ENCODE results near the gene MED22.
A peak's percentile ranks its signal among the peaks of the same experiment; 100 is the strongest.
"Not testable (repeated sequence)": the region's sequence is repeated elsewhere in the genome, so short reads cannot be mapped to it uniquely, and the experiment has no call there.

MED22 gene

GRCh38 chr9:133339641-133340040 is 8.3 kb downstream of the MED22 start:
- no peak for DNase-seq (ENCODE audit: low read depth in 3 of 3, low spot score in 1 of 3)

- DNase-seq (ENCODE audit: low read depth in 3 of 3, low spot score in 1 of 3) = peak; percentile 76 to 89 (median 85)
Observed at GRCh38 chr9:133335924-133336811, 11.8 kb downstream of the MED22 start, which contains the start of gene SURF6. Gene SURF6 (minus strand): TSS chr9:133336188. CDS start chr9:133336132, 56 bp downstream.

DNA sequence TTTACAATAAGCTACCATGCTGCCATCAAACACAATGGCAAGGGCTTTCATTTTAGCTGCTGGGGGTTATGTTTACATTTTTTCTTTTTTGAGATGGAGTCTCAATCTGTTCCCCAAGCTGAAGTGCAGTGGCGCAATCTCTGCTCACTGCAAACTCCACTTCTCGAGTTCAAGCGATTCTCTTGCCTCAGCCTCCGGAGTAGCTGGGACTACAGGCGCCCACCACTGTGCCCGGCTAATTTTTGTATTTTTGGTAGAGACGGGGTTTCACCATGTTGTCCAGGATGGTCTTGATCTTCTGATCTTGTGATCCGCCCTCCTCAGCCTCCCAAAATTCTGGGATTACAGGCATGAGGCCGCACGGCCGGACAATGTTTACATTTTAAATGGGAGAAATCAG is 13.0 kb downstream of the MED22 start:
- not testable (repeated sequence) for DNase-seq (ENCODE audit: low read depth in 3 of 3, low spot score in 1 of 3)

GRCh38 chr9:133334161-133334560 is 13.8 kb downstream of the MED22 start:
- DNase-seq (ENCODE audit: low read depth in 3 of 3, low spot score in 1 of 3) = no peak

- no peak for DNase-seq (ENCODE audit: low read depth in 3 of 3, low spot score in 1 of 3)
Observed at GRCh38 chr9:133333566-133333965, 14.4 kb downstream of the MED22 start.

- DNase-seq (ENCODE audit: low read depth in 3 of 3, low spot score in 1 of 3) = no peak
Observed at GRCh38 chr9:133333011-133333410, 14.9 kb downstream of the MED22 start.

- DNase-seq (ENCODE audit: low read depth in 3 of 3, low spot score in 1 of 3) = no peak
Observed at GRCh38 chr9:133332381-133332730, 15.6 kb downstream of the MED22 start.

DNA sequence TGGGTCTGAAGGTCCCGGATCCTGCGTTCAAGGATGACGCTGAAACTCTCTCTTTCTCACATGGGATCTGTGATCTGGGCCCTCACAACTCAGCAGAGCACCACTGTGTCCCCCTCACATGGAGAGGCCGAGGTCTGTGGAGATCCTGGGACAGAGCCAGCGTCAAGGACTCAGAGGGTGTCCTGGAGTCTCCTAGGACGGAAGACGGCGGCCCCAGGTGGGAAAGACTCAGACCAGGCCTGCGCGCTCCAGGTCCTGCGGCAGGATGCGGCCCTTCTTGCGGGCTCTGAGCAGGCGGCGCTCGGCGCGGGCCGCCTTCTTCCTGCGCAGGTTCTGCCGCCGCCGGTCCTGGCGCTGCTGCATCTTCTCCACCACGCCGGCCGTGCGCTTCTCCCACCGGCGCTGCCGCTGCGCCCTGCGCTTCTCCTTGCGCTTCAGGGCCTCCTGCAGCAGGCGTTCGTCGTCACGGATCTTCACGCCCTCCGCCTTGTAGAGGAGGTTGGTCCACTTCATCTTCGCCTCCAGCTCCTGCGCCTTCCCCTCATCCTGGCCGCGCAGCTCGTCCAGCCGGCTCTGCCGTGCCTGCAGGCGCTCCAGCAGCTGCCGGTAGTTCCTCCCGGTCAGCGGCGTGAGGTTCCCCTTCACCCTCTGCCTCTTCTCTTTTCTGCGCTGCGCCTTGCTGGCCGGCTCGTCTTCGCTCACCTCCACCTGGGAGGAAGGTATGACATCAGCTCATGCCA is 16.1 kb downstream of the MED22 start:
- no peak for DNase-seq (ENCODE audit: low read depth in 3 of 3, low spot score in 1 of 3)

DNA sequence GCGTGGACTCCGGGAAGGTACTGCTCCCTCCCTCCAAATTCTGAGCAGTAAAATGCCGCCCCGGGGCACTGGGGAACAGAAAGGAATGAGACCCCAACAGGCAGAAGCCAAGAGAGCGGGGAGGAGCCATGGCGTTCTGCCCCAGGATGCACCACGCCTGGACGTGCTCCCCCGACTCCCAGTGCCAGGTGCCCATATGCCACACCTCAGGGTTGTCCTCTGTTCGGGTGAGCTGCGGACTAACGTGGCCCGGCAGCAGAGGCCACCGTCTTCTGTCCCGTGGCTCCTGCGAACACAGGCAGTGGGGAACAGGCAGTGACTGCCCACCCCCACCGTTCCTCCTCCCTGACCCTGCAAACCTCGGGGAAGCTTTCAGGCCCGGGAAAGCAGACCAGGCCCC is 16.7 kb downstream of the MED22 start:
- no peak for DNase-seq (ENCODE audit: low read depth in 3 of 3, low spot score in 1 of 3)

- not testable (repeated sequence) for DNase-seq (ENCODE audit: low read depth in 3 of 3, low spot score in 1 of 3)
Observed at GRCh38 chr9:133329306-133330156, 18.4 kb downstream of the MED22 start.

DNA sequence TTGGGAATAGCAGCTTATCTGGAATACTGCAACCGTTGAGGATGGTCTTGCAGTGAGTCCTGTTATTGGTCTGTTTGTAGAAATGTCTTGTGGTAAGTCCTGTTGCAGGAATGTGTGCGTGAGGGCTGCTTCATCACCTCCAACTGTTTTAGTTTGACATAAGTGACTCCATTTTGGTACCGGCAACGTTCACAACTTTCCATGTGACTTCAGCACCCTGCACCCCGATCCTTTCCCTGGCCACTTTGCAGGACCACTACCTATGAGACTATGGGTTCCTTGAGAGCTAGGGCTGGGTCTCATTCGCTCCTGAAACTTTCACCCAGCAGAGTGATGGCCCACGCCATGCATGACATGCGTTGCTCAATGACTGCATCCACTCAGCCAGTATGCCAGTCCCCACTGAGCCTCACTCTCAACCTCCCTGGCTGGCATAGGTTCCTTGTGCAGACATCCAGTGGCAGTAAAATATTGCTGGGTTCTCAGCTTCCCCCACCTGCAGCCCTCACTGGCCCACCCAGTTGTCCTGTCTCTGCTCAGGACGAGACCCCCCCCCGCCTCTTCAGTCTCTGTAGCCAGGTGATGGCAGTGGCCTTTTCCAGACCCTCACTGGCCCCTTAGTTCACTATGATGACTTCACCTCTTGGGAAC is 20.0 kb downstream of the MED22 start:
- no peak for DNase-seq (ENCODE audit: low read depth in 3 of 3, low spot score in 1 of 3)

GRCh38 chr9:133327021-133327420 is 20.9 kb downstream of the MED22 start:
- not testable (repeated sequence) for DNase-seq (ENCODE audit: low read depth in 3 of 3, low spot score in 1 of 3)

GRCh38 chr9:133323991-133324703 is 23.8 kb downstream of the MED22 start:
- DNase-seq (ENCODE audit: low read depth in 3 of 3, low spot score in 1 of 3) = no peak

DNA sequence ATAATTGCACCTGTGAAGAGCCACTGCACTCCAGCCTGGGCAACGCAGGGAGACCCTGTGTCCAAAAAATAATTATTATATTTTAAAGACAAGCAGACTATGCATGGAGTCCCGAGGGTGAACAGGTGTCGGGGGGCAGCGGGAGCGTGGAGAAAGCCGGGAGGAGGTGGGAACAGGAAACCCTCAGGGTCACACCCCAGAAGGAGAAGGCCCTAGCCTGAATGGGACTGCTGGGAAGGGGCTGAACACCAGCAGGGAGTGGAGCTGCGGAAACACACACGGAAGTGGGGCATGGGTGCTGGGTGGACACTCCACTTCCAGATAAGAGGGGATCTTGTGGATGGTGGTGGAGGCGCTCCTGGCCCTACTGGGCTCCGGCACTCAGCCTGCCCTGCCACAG is 24.7 kb downstream of the MED22 start:
- no peak for DNase-seq (ENCODE audit: low read depth in 3 of 3, low spot score in 1 of 3)

DNA sequence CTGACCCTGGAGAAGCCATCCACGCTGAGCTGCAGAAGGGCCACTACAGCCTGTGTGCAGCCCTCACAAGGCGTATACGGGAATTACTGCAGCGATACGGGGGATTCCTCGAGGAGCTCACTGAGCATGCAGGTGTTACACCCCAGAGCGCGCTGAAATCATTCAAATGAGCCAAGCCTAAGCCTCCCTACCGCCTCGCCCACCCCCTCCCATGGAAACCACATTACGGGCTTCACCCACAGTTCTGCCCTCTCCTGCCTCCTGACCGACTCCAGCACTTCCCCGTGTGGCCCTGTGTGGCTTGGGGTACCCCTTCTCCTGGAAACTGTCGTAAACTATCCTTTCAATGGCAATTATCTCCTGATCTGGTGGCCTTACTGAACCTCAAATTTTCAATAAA is 25.2 kb downstream of the MED22 start:
- no peak for DNase-seq (ENCODE audit: low read depth in 3 of 3, low spot score in 1 of 3)

- no peak for DNase-seq (ENCODE audit: low read depth in 3 of 3, low spot score in 1 of 3)
Observed at GRCh38 chr9:133321411-133321935, 26.5 kb downstream of the MED22 start.

DNA sequence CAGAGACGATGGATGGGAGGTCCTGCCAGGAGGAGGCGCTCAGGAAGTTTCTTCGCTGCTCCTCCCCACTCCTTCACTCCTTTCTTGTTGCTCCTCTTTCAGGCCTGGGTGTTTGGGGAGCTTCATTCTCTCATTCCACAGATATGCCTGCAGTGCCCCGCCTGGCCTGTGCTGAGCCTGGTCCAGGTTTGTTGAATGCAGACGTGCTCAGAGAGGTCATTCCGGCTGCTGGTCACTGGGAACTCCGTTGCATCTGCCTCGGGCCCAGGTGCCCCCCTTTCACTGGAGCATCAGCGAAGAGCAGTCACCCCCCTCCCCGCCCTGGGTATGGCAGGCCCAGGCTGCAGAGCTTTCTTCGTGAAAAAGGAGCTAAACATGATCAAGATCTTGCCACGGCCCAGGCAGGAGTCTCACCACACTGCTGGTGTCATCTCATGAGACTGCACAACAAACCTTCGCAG is 27.5 kb downstream of the MED22 start:
- no peak for DNase-seq (ENCODE audit: low read depth in 3 of 3, low spot score in 1 of 3)

DNA sequence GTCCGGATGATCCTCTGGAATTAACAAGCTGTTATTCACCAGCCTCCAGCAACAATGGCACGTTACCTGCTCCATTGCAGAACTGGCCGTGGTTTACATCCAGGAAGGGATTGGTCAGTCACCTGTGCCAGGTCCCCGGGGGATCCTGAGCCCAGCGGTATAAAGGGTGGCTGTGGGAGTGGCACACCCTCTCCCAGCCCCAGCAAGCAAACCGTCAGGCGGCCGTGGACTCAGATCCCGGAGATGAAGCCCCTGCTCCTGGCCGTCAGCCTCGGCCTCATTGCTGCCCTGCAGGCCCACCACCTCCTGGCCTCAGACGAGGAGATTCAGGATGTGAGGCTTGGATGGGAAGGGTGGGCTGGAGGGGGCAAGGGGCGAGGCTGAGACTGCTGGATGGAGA is 30.4 kb downstream of the MED22 start:
- DNase-seq (ENCODE audit: low read depth in 3 of 3, low spot score in 1 of 3) = not testable (repeated sequence)

DNA sequence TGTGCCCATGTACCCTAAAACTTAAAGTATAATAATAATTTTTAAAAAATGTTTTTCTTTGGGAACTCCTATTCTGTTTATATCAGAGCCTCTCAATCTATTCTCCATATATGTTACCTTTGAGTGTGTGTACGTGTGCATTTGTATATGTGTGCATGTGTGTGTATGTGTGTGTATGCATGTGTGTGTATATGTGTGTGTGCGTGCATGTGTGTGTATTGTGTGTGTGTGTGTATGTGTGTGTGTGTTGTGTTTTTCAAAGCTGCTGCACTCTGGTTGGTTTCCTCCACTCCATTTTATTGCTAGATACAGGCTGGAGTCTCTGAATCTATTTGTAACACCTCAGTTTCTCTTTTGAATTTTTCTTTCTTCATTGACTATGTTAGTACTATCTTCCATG is 31.9 kb downstream of the MED22 start:
- DNase-seq (ENCODE audit: low read depth in 3 of 3, low spot score in 1 of 3) = no peak

DNA sequence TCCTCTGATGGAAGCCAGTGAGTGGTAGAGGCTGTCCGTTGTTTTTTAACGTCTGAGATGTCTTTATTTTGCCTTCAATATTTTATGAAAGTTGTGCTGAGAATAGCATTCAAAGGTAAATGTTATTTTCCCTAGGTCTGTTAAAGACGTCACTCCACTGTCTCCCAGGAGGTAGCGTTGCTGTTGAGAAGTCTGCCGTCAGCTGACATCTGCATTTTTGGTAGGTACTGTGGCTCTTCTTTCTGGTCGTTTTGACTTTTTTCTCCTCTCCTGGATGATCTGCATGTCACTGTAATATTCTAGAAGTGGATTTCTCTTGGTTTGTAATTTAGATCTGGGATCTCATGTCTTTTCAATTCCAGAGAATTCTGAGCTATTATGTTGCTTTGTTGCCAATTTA is 38.3 kb downstream of the MED22 start:
- no peak for DNase-seq (ENCODE audit: low read depth in 3 of 3, low spot score in 1 of 3)

Measured in stimulated activated CD4-positive, alpha-beta T cell treated with anti-CD3 and anti-CD28 coated beads, TNF-alpha, amount 100 ng/mL, for 1 hour (primary cell).